Uterus (tissue), 2 donors: Measurements from ENCODE around the gene MCM10.

Source experiments
- POLR2A ChIP-seq, 2 donors: fragments of 450-650 bp; IDR thresholded peaks; one replicate each; pipeline ENCODE4 v1.6.1; 2016; ENCODE audit warnings: antibody characterized with exemption in 2 of 2, mild to moderate bottlenecking in 1 of 2, moderate library complexity in 1 of 2
- TF ChIP-seq, protein P1 (sequence below), 4 experiments: fragments of 200-600 bp in 2 of 4; fragments of 450-650 bp in 2 of 4; sonication (generic) in 2 of 4; IDR thresholded peaks; one replicate each; pipeline ENCODE4 v1.5.1; 2016 to 2019; ENCODE audit warnings: antibody characterized with exemption in 4 of 4, mild to moderate bottlenecking in 2 of 4, moderate library complexity in 1 of 4

DNA sequence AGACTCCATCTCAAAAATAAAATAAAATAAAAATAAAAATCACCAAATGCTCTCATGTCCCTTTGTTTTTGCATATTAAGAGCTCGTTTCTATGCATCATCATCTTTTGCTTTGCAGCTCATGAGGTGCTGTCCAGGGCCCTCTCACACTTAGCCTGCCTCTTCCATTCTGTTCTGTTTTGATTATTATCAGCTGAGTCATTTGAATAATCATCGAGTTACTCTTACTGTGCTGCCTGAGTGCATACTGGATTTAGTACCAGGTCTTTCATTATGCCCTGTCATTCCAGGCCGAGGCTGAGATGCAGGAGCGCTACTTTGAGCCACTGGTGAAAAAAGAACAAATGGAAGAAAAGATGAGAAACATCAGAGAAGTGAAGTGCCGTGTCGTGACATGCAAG is 39.8 kb downstream of the MCM10 start:
- TF ChIP-seq POLR2A (IDR thresholded peaks at IDR 0.05): no peak
- TF ChIP-seq, protein P1, sequence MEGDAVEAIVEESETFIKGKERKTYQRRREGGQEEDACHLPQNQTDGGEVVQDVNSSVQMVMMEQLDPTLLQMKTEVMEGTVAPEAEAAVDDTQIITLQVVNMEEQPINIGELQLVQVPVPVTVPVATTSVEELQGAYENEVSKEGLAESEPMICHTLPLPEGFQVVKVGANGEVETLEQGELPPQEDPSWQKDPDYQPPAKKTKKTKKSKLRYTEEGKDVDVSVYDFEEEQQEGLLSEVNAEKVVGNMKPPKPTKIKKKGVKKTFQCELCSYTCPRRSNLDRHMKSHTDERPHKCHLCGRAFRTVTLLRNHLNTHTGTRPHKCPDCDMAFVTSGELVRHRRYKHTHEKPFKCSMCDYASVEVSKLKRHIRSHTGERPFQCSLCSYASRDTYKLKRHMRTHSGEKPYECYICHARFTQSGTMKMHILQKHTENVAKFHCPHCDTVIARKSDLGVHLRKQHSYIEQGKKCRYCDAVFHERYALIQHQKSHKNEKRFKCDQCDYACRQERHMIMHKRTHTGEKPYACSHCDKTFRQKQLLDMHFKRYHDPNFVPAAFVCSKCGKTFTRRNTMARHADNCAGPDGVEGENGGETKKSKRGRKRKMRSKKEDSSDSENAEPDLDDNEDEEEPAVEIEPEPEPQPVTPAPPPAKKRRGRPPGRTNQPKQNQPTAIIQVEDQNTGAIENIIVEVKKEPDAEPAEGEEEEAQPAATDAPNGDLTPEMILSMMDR (IDR thresholded peaks at IDR 0.05): no peak
